BJ (cell line): ENCODE results near the gene TTC19. TPM values are rescaled to one million over a fixed set of nuclear protein-coding genes. Genes with fewer than 3 reads are reported as not detected.
"Not testable (repeated sequence)": the region's sequence is repeated elsewhere in the genome, so short reads cannot be mapped to it uniquely, and the experiment has no call there.

Source experiments
- CTCF ChIA-PET: fragments of 350-600 bp; formaldehyde crosslinking; extraction: SDS; loops from one replicate; lab custom pipeline; 2021; ENCODE audit warnings: antibody characterized with exemption, inconsistent platforms; lab: Yijun Ruan, JAX
- POLR2A ChIA-PET: fragments of 300-600 bp; sonication (Branson Sonifier 250); formaldehyde crosslinking; extraction: SDS; loops from one replicate; lab custom pipeline; 2021; ENCODE audit warnings: antibody characterized with exemption; lab: Charles Lee
- DNase-seq: peaks from one replicate; pipeline ENCODE4 v3.0.0-alpha.2; 2011; ENCODE audit warnings: low read depth
- H3K27me3 ChIP-seq: 2 replicates; pipeline ENCODE4 v1.6.0; 2011; ENCODE audit warnings: low read length; ENCODE audit not compliant: control insufficient read depth, insufficient read depth
- H3K36me3 ChIP-seq: 2 replicates; pipeline ENCODE4 v1.5.1; 2011; ENCODE audit warnings: low read length; ENCODE audit not compliant: control insufficient read depth, insufficient read depth
- H3K4me3 ChIP-seq: 2 replicates; pipeline ENCODE4 v1.5.1; 2011; ENCODE audit warnings: low read depth, mild to moderate bottlenecking, control low read depth, low read length
- polyA plus RNA-seq: library from polyadenylated mRNA; depleted of rRNA; stranded (reverse); fragments of >200 nt; gene quantifications from 2 replicates; pipeline ENCODE4 v1.2.3, GENCODE V29; 2011
- TF ChIP-seq, protein P1 (sequence below): IDR thresholded peaks from 2 replicates; pipeline ENCODE4 v1.5.1; 2011; ENCODE audit warnings: low read depth, mild to moderate bottlenecking, control low read depth, inconsistent platforms, low read length, moderate library complexity; ENCODE audit not compliant: insufficient read depth

TTC19 gene
- polyA plus RNA-seq, 1 experiment = 2.8 TPM

DNA sequence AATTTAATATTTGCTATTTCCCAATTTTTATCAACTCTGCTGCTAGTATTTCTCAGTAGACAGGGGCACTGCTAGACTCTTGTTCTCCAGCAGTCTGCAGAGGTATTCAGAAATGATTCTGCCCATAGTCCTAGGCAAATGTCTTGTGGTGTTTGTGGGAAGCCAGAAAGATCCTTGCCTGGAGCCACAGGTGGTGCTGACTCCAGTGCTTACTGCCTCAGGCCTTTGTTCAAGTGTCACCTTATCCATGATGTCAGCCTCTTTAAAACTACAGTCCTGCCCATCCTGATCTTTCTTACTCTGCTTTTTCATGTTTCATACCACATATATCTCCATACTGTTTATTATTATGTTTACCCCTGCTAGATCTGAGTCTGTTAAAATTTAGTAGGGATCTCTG lies 26.6 kb upstream of the TTC19 start:
- TF ChIP-seq, protein P1, sequence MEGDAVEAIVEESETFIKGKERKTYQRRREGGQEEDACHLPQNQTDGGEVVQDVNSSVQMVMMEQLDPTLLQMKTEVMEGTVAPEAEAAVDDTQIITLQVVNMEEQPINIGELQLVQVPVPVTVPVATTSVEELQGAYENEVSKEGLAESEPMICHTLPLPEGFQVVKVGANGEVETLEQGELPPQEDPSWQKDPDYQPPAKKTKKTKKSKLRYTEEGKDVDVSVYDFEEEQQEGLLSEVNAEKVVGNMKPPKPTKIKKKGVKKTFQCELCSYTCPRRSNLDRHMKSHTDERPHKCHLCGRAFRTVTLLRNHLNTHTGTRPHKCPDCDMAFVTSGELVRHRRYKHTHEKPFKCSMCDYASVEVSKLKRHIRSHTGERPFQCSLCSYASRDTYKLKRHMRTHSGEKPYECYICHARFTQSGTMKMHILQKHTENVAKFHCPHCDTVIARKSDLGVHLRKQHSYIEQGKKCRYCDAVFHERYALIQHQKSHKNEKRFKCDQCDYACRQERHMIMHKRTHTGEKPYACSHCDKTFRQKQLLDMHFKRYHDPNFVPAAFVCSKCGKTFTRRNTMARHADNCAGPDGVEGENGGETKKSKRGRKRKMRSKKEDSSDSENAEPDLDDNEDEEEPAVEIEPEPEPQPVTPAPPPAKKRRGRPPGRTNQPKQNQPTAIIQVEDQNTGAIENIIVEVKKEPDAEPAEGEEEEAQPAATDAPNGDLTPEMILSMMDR = no peak
- CTCF ChIA-PET = interaction anchor here (1.0 kb wide), 1 partner anchor 8 kb away, joined by 3 read pairs; no protein-coding TSS in a partner anchor
- Histone ChIP-seq H3K4me3 (no peak overlapping the region), H3K27me3 (no peaks in the 10 kb centered on the region), H3K36me3 (no peaks in the 10 kb centered on the region)
- POLR2A ChIA-PET = no interaction called here
- DNase-seq = no peak

DNA sequence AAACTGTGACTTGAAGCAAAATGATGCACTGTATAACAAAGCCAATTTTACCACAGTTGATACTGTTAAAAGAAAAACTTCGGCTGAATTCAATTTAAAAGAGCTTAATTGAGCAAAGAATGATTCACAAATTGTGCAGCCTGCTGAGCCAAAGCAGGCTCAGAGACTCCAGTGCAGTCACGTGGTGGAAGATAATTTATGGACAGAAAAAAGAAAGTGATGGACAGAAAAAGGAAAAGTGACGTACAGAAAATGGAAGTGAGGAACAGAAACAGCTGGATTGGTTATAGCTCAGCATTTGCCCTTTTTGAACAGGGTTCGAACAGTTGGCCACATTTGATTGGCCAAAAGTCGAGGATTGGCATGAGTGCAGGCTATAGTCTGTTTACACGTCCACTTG lies 25.8 kb upstream of the TTC19 start:
- ChIA-PET POLR2A (interaction anchor here (0.6 kb wide), 1 partner anchor 73 kb away, joined by 3 read pairs; no protein-coding TSS in a partner anchor), CTCF (interaction anchor here (1.0 to 2.4 kb wide), 2 partner anchors 9 to 28 kb away, joined by 3 to 9 read pairs; partner anchors contain the start of gene ADORA2B)

DNA sequence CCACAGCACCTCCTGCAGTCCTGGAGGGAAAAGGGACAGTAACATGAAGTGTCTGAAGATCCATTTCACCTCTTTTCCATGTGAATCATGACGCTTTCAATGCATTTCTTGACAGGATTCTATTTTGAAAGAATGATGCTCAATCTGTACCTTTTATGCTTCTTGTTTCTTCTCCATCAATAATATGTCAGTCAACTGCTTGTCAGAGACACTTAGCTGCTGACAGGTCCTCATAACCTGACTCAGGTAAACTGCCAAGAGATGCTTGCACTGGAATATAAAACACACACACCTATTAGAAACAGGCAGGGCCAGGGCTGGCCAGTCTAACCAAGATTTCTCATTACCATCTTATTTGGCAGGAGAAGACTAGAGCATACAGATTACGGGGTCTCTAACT lies 21.7 kb upstream of the TTC19 start:
- TF ChIP-seq, protein P1 = no peak
- DNase-seq = no peak
- no peaks in the 10 kb centered on the region for H3K27me3 ChIP-seq
- H3K4me3 ChIP-seq = no peak overlapping the region
- POLR2A ChIA-PET = no interaction called here
- CTCF ChIA-PET = no interaction called here
- H3K36me3 ChIP-seq = no peaks in the 10 kb centered on the region

More for the DNA sequence above, 25.8 kb upstream of the TTC19 start:
- DNase-seq = no peak
- TF ChIP-seq, protein P1 = no peak
- H3K27me3 ChIP-seq = no peaks in the 10 kb centered on the region
- no peaks in the 10 kb centered on the region for H3K36me3 ChIP-seq
- H3K4me3 ChIP-seq = no peak overlapping the region

DNA sequence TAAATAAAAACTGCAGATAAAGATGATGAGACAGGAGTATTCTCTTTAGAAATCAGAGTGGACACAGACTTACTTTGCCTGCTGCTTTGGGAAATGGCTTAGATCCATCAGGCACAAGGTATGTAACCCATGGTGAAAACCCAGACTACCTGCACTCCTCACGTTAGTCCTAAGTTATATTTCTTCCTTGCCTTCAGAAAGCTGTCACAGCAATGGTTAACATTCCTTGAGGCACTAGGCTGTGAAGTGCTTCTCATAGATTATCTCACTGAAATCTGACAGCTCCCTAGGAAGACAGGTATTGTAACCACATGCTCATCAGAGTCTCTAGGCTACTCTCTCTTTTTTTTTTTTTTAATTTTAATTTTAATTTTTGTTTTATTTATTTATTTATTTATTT lies 21.0 kb upstream of the TTC19 start:
- TF ChIP-seq, protein P1 = no peak
- no peak overlapping the region for H3K4me3 ChIP-seq
- CTCF ChIA-PET = no interaction called here
- DNase-seq = no peak
- H3K27me3 ChIP-seq = no peaks in the 10 kb centered on the region
- POLR2A ChIA-PET = no interaction called here
- no peaks in the 10 kb centered on the region for H3K36me3 ChIP-seq

DNA sequence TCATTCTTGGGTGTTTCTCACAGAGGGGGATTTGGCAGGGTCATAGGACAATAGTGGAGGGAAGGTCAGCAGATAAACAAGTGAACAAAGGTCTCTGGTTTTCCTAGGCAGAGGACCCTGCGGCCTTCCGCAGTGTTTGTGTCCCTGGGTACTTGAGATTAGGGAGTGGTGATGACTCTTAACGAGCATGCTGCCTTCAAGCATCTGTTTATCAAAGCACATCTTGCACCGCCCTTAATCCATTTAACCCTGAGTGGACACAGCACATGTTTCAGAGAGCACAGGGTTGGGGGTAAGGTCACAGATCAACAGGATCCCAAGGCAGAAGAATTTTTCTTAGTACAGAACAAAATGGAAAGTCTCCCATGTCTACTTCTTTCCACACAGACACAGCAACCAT lies 20.6 kb upstream of the TTC19 start:
- POLR2A ChIA-PET, H3K4me3 ChIP-seq, H3K27me3 ChIP-seq, DNase-seq, CTCF ChIA-PET, H3K36me3 ChIP-seq: not testable (repeated sequence)

DNA sequence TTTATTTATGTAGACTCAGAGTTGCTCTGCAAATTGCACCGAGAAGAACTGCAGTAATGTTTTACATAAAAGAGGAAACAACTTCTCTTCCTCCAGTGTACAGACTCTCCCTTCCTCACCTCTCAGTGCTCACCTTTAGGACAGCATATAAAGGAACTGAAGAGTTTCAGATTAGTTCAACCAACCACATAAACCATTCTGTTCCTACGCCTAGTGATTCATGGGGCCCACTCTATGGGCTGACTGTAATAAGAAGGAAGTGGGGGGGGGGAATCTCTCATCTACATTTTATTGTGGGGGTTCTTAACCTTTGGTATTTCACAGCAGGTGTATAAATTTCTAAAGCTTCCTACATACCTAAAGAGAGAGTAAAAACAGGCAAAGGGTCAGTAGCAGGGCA lies 18.4 kb upstream of the TTC19 start:
- ChIA-PET POLR2A (no interaction called here), CTCF (no interaction called here)
- DNase-seq = no peak
- Histone ChIP-seq H3K4me3 (no peak overlapping the region), H3K36me3 (no peaks in the 10 kb centered on the region), H3K27me3 (no peaks in the 10 kb centered on the region)
- TF ChIP-seq, protein P1 = no peak
